ENCODE measurements around the gene TXN2. TPM values are rescaled to one million over a fixed set of nuclear protein-coding genes. Genes with fewer than 3 reads are reported as not detected.

The TXN2 gene
- total and polyA plus RNA-seq, 2 experiments from 2014 or later, result 23.0 to 50.3 TPM

GRCh38 chr22:36470994-36471331 is 10.5 kb downstream of the TXN2 start:
- Histone ChIP-seq H3K36me3 (ENCODE audit: insufficient read depth) (no peaks in the 10 kb centered on the region), H2AFZ (no peak overlapping the region), H3F3A (replicated peaks; ENCODE audit: low read depth) (no peaks in the 10 kb centered on the region), H3K4me1 (ENCODE audit: insufficient read depth) (no peaks in the 10 kb centered on the region), H3K4me3 (no peak overlapping the region), H3K4me2 (no peak overlapping the region), H3K27ac (ENCODE audit: low read depth) (no peak overlapping the region), H3K27me3 (ENCODE audit: insufficient read depth) (no peaks in the 10 kb centered on the region), H3K79me2 (replicated peaks; ENCODE audit: insufficient read depth) (no peaks in the 10 kb centered on the region), H4K20me1 (replicated peaks; ENCODE audit: insufficient read depth) (no peaks in the 10 kb centered on the region), H3K9me2 (ENCODE audit: insufficient read depth) (no peaks in the 10 kb centered on the region)
- TF ChIP-seq NANOG (IDR thresholded peaks at IDR 0.05; ENCODE audit: borderline replicate concordance), result no peak
- no peak for TF ChIP-seq ZNF331 (CRISPR knock-in tag; IDR thresholded peaks at IDR 0.05; ENCODE audit: low read depth)
- no peak for TF ChIP-seq POLR2AphosphoS5 (IDR thresholded peaks at IDR 0.05; ENCODE audit: low read depth)
- no peak for TF ChIP-seq CREB1 (CRISPR knock-in tag; IDR thresholded peaks at IDR 0.05; ENCODE audit: low read depth)
- TF ChIP-seq JUNB (IDR thresholded peaks at IDR 0.05; ENCODE audit: unreplicated experiment), result no peak
- TF ChIP-seq REST (IDR thresholded peaks at IDR 0.05; ENCODE audit: unreplicated experiment), result no peak
- no peak for TF ChIP-seq ZNF462 (CRISPR knock-in tag; IDR thresholded peaks at IDR 0.05)
- TF ChIP-seq ETS1 (IDR thresholded peaks at IDR 0.05), result no peak
- TF ChIP-seq CTCF (conservative IDR thresholded peaks at IDR 0.05; ENCODE audit: low read depth in 2 of 2), result no peak
- TF ChIP-seq EZH2 (IDR thresholded peaks at IDR 0.05; ENCODE audit: low read depth, unreplicated experiment), result no peak
- no peak for TF ChIP-seq EZH2phosphoT487 (IDR thresholded peaks at IDR 0.05; ENCODE audit: unreplicated experiment)
- TF ChIP-seq STAT1 (IDR thresholded peaks at IDR 0.05; ENCODE audit: unreplicated experiment), result no peak
- TF ChIP-seq ZNF114 (CRISPR knock-in tag; IDR thresholded peaks at IDR 0.05), result no peak
- Mint-ChIP-seq H3K27ac (no peak overlapping the region), H3K4me1 (no peaks in the 10 kb centered on the region; the same call in 2 of the 3 replicates), H3K36me3 (ENCODE audit: low read depth) (peaks cover 17% of the 10 kb centered on the region), H3K9me3 (no peaks in the 10 kb centered on the region), H3K4me3 (no peak overlapping the region), H3K27me3 (ENCODE audit: insufficient read depth, low read depth, poor library complexity) (peaks cover 10% of the 10 kb centered on the region)
- no peak for ATAC-seq
- no peak for DNase-seq (ENCODE audit: low spot score)

Data from GM23338 (cell line).